HEK293 (cell line): ENCODE data around the gene DEK.

Source experiments
- GLI2 ChIP-seq: fragments of 450-650 bp; formaldehyde crosslinking; IDR thresholded peaks from 2 replicates; pipeline ENCODE4; 2017; ENCODE audit warnings: missing biosample characterization, missing genetic modification characterization, low read depth, borderline replicate concordance
- ZBTB7A ChIP-seq: fragments of 450-650 bp; formaldehyde crosslinking; IDR thresholded peaks from 2 replicates; pipeline ENCODE4 v1.5.1; 2016; ENCODE audit warnings: low read depth, missing biosample characterization, missing genetic modification characterization
- ZNF404 ChIP-seq: fragments of 450-650 bp; formaldehyde crosslinking; IDR thresholded peaks from 2 replicates; pipeline ENCODE4 v1.5.1; 2017; ENCODE audit warnings: missing biosample characterization, missing genetic modification characterization
- TF ChIP-seq, protein P1 (sequence below): fragments of 450-650 bp; formaldehyde crosslinking; IDR thresholded peaks from 2 replicates; pipeline ENCODE4 v1.5.1; 2016; ENCODE audit warnings: missing biosample characterization, missing genetic modification characterization
- TF ChIP-seq, protein P2 (sequence below): fragments of 450-650 bp; formaldehyde crosslinking; IDR thresholded peaks from 2 replicates; pipeline ENCODE4 v1.5.1; 2017; ENCODE audit warnings: missing biosample characterization, missing genetic modification characterization
- TF ChIP-seq, protein P3 (sequence below): fragments of 450-650 bp; formaldehyde crosslinking; IDR thresholded peaks from 2 replicates; pipeline ENCODE4 v1.5.1; 2016; ENCODE audit warnings: missing biosample characterization, missing genetic modification characterization

DNA sequence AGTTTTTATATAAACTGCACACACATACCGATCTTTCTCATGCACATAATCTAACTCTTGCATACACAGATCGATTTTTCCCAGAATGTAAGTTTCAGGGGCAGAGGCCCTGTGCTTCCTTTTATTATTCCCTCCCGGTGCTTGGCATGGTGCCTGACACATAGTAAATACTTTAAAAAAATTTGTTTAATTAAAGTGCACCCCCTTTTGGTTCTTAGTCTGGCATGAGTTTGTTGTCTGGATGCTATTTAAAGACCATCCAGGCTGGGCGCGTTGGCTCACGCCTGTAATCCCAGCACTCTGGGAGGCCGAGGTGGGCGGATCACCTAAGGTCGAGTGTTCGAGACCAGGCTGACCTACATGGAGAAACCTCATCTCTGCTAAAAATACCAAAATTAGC, 5.4 kb upstream of the DEK start:
- TF ChIP-seq, protein P1, sequence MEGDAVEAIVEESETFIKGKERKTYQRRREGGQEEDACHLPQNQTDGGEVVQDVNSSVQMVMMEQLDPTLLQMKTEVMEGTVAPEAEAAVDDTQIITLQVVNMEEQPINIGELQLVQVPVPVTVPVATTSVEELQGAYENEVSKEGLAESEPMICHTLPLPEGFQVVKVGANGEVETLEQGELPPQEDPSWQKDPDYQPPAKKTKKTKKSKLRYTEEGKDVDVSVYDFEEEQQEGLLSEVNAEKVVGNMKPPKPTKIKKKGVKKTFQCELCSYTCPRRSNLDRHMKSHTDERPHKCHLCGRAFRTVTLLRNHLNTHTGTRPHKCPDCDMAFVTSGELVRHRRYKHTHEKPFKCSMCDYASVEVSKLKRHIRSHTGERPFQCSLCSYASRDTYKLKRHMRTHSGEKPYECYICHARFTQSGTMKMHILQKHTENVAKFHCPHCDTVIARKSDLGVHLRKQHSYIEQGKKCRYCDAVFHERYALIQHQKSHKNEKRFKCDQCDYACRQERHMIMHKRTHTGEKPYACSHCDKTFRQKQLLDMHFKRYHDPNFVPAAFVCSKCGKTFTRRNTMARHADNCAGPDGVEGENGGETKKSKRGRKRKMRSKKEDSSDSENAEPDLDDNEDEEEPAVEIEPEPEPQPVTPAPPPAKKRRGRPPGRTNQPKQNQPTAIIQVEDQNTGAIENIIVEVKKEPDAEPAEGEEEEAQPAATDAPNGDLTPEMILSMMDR (tag by site-specific recombination): no peak
- TF ChIP-seq GLI2 (tag by site-specific recombination) (no peak), ZBTB7A (tag by site-specific recombination) (no peak), ZNF404 (tag by site-specific recombination) (no peak)
- TF ChIP-seq, protein P2, sequence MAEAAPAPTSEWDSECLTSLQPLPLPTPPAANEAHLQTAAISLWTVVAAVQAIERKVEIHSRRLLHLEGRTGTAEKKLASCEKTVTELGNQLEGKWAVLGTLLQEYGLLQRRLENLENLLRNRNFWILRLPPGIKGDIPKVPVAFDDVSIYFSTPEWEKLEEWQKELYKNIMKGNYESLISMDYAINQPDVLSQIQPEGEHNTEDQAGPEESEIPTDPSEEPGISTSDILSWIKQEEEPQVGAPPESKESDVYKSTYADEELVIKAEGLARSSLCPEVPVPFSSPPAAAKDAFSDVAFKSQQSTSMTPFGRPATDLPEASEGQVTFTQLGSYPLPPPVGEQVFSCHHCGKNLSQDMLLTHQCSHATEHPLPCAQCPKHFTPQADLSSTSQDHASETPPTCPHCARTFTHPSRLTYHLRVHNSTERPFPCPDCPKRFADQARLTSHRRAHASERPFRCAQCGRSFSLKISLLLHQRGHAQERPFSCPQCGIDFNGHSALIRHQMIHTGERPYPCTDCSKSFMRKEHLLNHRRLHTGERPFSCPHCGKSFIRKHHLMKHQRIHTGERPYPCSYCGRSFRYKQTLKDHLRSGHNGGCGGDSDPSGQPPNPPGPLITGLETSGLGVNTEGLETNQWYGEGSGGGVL (tag by site-specific recombination): no peak
- TF ChIP-seq, protein P3, sequence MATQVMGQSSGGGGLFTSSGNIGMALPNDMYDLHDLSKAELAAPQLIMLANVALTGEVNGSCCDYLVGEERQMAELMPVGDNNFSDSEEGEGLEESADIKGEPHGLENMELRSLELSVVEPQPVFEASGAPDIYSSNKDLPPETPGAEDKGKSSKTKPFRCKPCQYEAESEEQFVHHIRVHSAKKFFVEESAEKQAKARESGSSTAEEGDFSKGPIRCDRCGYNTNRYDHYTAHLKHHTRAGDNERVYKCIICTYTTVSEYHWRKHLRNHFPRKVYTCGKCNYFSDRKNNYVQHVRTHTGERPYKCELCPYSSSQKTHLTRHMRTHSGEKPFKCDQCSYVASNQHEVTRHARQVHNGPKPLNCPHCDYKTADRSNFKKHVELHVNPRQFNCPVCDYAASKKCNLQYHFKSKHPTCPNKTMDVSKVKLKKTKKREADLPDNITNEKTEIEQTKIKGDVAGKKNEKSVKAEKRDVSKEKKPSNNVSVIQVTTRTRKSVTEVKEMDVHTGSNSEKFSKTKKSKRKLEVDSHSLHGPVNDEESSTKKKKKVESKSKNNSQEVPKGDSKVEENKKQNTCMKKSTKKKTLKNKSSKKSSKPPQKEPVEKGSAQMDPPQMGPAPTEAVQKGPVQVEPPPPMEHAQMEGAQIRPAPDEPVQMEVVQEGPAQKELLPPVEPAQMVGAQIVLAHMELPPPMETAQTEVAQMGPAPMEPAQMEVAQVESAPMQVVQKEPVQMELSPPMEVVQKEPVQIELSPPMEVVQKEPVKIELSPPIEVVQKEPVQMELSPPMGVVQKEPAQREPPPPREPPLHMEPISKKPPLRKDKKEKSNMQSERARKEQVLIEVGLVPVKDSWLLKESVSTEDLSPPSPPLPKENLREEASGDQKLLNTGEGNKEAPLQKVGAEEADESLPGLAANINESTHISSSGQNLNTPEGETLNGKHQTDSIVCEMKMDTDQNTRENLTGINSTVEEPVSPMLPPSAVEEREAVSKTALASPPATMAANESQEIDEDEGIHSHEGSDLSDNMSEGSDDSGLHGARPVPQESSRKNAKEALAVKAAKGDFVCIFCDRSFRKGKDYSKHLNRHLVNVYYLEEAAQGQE (tag by site-specific recombination): no peak
